Neuronal stem cell (in vitro differentiated cells): Measurements from ENCODE around the gene CNTD1. TPM values are rescaled to one million over a fixed set of nuclear protein-coding genes. Genes with fewer than 3 reads are reported as not detected.

Experiments
- DNase-seq: peaks from one replicate; pipeline ENCODE4 v3.0.0-alpha.2; 2013; ENCODE audit warnings: low spot score
- H2AFZ ChIP-seq: one replicate; pipeline ENCODE4 v1.6.1; 2013; ENCODE audit warnings: mild to moderate bottlenecking, low read length, inconsistent platforms
- H2AK5ac ChIP-seq: 2 replicates; pipeline ENCODE4 v1.6.1; 2013; ENCODE audit warnings: low read depth, mild to moderate bottlenecking, inconsistent platforms, low read length, moderate library complexity, mixed read lengths
- H2BK120ac ChIP-seq: 2 replicates; pipeline ENCODE4 v1.6.1; 2013; ENCODE audit warnings: low read depth, mild to moderate bottlenecking, inconsistent platforms, low read length, moderate library complexity, mixed read lengths
- H2BK12ac ChIP-seq: one replicate; pipeline ENCODE4 v1.6.1; 2013; ENCODE audit warnings: low read length, inconsistent platforms
- H2BK15ac ChIP-seq: 2 replicates; pipeline ENCODE4 v1.6.1; 2013; ENCODE audit warnings: mild to moderate bottlenecking, low read length, inconsistent platforms, mixed read lengths
- H2BK5ac ChIP-seq: one replicate; pipeline ENCODE4 v1.6.1; 2013; ENCODE audit warnings: inconsistent platforms, mild to moderate bottlenecking, low read length, moderate library complexity
- H3K14ac ChIP-seq: one replicate; pipeline ENCODE4 v1.6.1; 2013; ENCODE audit warnings: low read length, inconsistent platforms
- H3K18ac ChIP-seq: 2 replicates; pipeline ENCODE4 v1.6.1; 2013; ENCODE audit warnings: low read length, inconsistent platforms
- H3K23ac ChIP-seq: 2 replicates; pipeline ENCODE4 v1.6.1; 2013; ENCODE audit warnings: low read depth, mild to moderate bottlenecking, mixed read lengths, low read length, inconsistent platforms; ENCODE audit not compliant: poor library complexity
- H3K27ac ChIP-seq: replicated peaks from 3 replicates; pipeline ENCODE4 v1.5.1; 2013; ENCODE audit warnings: low read length, inconsistent platforms
- H3K27me3 ChIP-seq, 3 experiments: 2 replicates each; pipeline ENCODE4 v1.6.1; 2013; ENCODE audit warnings: low read length in 3 of 3, mild to moderate bottlenecking in 2 of 3, inconsistent platforms in 1 of 3, low read depth in 1 of 3, mixed read lengths in 1 of 3, moderate library complexity in 1 of 3; ENCODE audit not compliant: control insufficient read depth in 3 of 3, insufficient read depth in 3 of 3
- H3K36me3 ChIP-seq, 2 donors: replicated peaks in 1 of 2; 2 replicates each; pipeline ENCODE4 v1.6.1; 2013; ENCODE audit warnings: low read length in 2 of 2; ENCODE audit not compliant: control insufficient read depth in 2 of 2, insufficient read depth in 2 of 2
- H3K4ac ChIP-seq: 2 replicates; pipeline ENCODE4 v1.6.1; 2013; ENCODE audit warnings: inconsistent platforms, mild to moderate bottlenecking, low read length, moderate library complexity
- H3K4me1 ChIP-seq, 2 donors: 1 replicate in 1 of 2; 2 replicates in 1 of 2; pipeline ENCODE4 v1.6.1; 2013; ENCODE audit warnings: low read length in 2 of 2, low read depth in 1 of 2; ENCODE audit not compliant: control insufficient read depth in 2 of 2, insufficient read depth in 1 of 2
- H3K4me2 ChIP-seq: one replicate; pipeline ENCODE4 v1.6.1; 2013; ENCODE audit warnings: mild to moderate bottlenecking, low read length, inconsistent platforms; ENCODE audit not compliant: insufficient read depth, poor library complexity, severe bottlenecking
- H3K4me3 ChIP-seq, 2 donors: 2 replicates each; pipeline ENCODE4 v1.5.1; 2013; ENCODE audit warnings: low read length in 2 of 2, mild to moderate bottlenecking in 2 of 2, inconsistent platforms in 1 of 2, moderate library complexity in 1 of 2
- H3K79me1 ChIP-seq: one replicate; pipeline ENCODE4 v1.6.1; 2013; ENCODE audit warnings: low read depth, mild to moderate bottlenecking, inconsistent platforms, low read length, moderate library complexity
- H3K9ac ChIP-seq: one replicate; pipeline ENCODE4 v1.6.1; 2013; ENCODE audit warnings: mild to moderate bottlenecking, low read depth, low read length, inconsistent platforms; ENCODE audit not compliant: poor library complexity
- H3K9me3 ChIP-seq, 2 donors: replicated peaks in 1 of 2; 2 replicates each; pipeline versions ENCODE3 to v1.6.1; 2013; ENCODE audit warnings: low read length in 2 of 2, mild to moderate bottlenecking in 2 of 2, inconsistent platforms in 1 of 2, low read depth in 1 of 2, mixed read lengths in 1 of 2, moderate library complexity in 1 of 2; ENCODE audit not compliant: control insufficient read depth in 2 of 2, insufficient read depth in 1 of 2
- H4K8ac ChIP-seq: one replicate; pipeline ENCODE4 v1.6.1; 2013; ENCODE audit warnings: low read depth, mild to moderate bottlenecking, inconsistent platforms, low read length, moderate library complexity
- H4K91ac ChIP-seq: one replicate; pipeline ENCODE4 v1.6.1; 2013; ENCODE audit warnings: low read length, low read depth, mild to moderate bottlenecking, inconsistent platforms; ENCODE audit not compliant: poor library complexity
- WGBS, 2 donors: extraction: QIAGEN DNeasy Blood & Tissue Kit; methylation state at CpG; one replicate each; pipeline ENCODE4 v1.1.7; 2013; ENCODE audit warnings: missing lambda C conversion rate in 2 of 2, mixed read lengths in 1 of 2; ENCODE audit not compliant: insufficient read length in 2 of 2, insufficient replicate concordance in 1 of 2; ENCODE audit errors: extremely low coverage in 2 of 2; 5-methylcytosine and 5-hydroxymethylcytosine counted together
- polyA plus RNA-seq, 2 experiments: library from polyadenylated mRNA; stranded (reverse); fragments of 200-250 nt; gene quantifications; one replicate each; pipeline ENCODE4 v1.2.3, GENCODE V29; 2013

CNTD1 gene, protein sequence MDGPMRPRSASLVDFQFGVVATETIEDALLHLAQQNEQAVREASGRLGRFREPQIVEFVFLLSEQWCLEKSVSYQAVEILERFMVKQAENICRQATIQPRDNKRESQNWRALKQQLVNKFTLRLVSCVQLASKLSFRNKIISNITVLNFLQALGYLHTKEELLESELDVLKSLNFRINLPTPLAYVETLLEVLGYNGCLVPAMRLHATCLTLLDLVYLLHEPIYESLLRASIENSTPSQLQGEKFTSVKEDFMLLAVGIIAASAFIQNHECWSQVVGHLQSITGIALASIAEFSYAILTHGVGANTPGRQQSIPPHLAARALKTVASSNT
- polyA plus RNA-seq (2013, experiment 1 of 2): 0.08 TPM
- polyA plus RNA-seq (2013, experiment 2 of 2): 0.32 TPM

- Histone ChIP-seq H4K91ac (no peak within 1 kb of the TSS), H2AK5ac (no peak within 1 kb of the TSS), H3K27me3 (peaks cover 0 to 2% (median 0%) of the 10 kb centered on the region in 3 experiments), H2BK120ac (no peak within 1 kb of the TSS), H3K4me2 (peak within 1 kb of the TSS; percentile 58), H3K23ac (no peak within 1 kb of the TSS), H3K79me1 (no peaks in the 10 kb centered on the region), H3K4me3 (peak within 1 kb of the TSS; percentile 66 to 97), H3K36me3 (peaks cover 4 to 25% of the 10 kb centered on the region in 2 donors), H2BK5ac (no peak within 1 kb of the TSS), H3K4me1 (peaks cover 10 to 16% of the 10 kb centered on the region in 2 donors), H3K4ac (no peak within 1 kb of the TSS), H3K18ac (peak within 1 kb of the TSS; percentile 94), H3K14ac (peak within 1 kb of the TSS; percentile 85), H2AFZ (peak within 1 kb of the TSS; percentile 80), H3K27ac (no peak within 1 kb of the TSS), H3K9ac (peak within 1 kb of the TSS; percentile 87), H2BK15ac (peak within 1 kb of the TSS; percentile 19), H2BK12ac (no peak within 1 kb of the TSS), H4K8ac (no peak within 1 kb of the TSS), H3K9me3 (peaks cover 0 to 4% of the 10 kb centered on the region in 2 donors)
- peak; percentile 77 for DNase-seq
- WGBS, 2 donors: no CpG with 5 or more reads among the region's 66 CpGs
These were observed at the start of gene CNTD1, which contains the start of gene COA3 for GRCh38 chr17:42798383-42799380. Gene CNTD1, plus strand, starts transcription at chr17:42798861. Its CDS starts 207 bp downstream, at chr17:42799068. Gene COA3, minus strand, starts transcription at chr17:42798704. Its CDS starts 23 bp downstream, at chr17:42798681.

DNA sequence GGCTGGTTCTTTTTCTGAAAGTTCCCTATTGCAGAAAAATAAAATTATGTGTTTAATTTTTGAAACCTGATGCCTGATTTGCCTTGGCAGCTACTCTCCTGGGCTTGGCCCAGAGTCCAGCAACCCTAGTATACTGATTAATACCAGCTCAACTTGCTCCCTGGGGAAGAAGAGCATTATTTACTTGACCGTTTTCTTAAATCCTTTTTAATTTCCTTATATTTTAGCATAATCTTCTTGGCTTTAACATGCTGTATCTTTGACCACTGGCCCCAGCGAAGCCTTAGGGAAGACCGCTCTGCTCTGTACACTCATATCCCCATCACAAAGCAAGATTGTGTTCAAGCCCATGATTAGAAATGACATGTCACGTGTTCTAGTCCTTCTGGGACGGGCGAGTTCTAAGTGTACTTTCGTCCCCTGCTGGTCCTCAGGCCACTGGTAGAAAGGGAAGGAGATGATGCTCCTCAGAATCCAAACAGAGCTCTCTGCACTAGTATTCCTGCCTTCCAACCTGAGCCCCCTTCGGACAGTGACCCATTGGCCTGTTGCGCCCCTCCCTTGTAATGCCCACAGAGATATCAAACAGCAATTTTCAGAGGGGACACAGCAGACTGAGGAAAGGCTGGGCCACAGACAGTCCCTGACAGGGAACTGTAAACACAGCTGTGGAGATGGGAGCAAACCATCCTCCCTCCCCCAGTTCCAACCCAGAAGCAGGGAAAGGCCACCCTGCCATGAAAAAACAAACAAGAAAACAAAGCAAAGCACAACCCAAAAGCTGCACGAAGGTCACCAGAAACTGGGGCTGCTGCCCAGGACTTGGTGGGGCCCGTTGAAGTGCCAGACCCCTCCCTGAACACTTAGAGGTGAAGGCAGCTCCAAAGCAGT is 49.5 kb upstream of the CNTD1 start:
- Histone ChIP-seq H2BK12ac (peak overlapping the region; percentile 76), H3K9ac (no peak overlapping the region), H3K27me3 (peaks cover 0 to 3% (median 0%) of the 10 kb centered on the region in 3 experiments), H2AK5ac (no peak overlapping the region), H3K18ac (no peak overlapping the region), H2AFZ (peak overlapping the region; percentile 83), H3K23ac (no peak overlapping the region), H4K8ac (no peak overlapping the region), H2BK120ac (no peak overlapping the region), H2BK15ac (no peak overlapping the region), H3K4ac (no peak overlapping the region), H3K4me3 (no peak overlapping the region), H3K4me1 (peaks cover 3 to 12% of the 10 kb centered on the region in 2 donors), H3K14ac (peak overlapping the region; percentile 1), H3K4me2 (no peak overlapping the region), H3K27ac (no peak overlapping the region), H2BK5ac (no peak overlapping the region), H3K36me3 (no peaks in the 10 kb centered on the region), H3K9me3 (peaks cover 2 to 3% of the 10 kb centered on the region in 2 donors), H4K91ac (no peak overlapping the region), H3K79me1 (no peaks in the 10 kb centered on the region)
- DNase-seq: no peak
- no CpG with 5 or more reads among the region's 11 CpGs for WGBS, 2 donors

- Histone ChIP-seq H2AK5ac (no peak overlapping the region), H3K9me3 (no peaks in the 10 kb centered on the region), H3K18ac (no peak overlapping the region), H3K14ac (no peak overlapping the region), H4K91ac (no peak overlapping the region), H2BK120ac (no peak overlapping the region), H2AFZ (peak overlapping the region; percentile 63), H2BK15ac (no peak overlapping the region), H3K27ac (no peak overlapping the region), H2BK5ac (no peak overlapping the region), H3K79me1 (no peaks in the 10 kb centered on the region), H3K4me2 (no peak overlapping the region), H3K4me1 (peaks cover 3 to 12% of the 10 kb centered on the region in 2 donors), H3K23ac (no peak overlapping the region), H3K4me3 (no peak overlapping the region), H3K9ac (no peak overlapping the region), H3K27me3 (peaks cover 0 to 5% (median 1%) of the 10 kb centered on the region in 3 experiments), H2BK12ac (no peak overlapping the region), H3K36me3 (no peaks in the 10 kb centered on the region), H3K4ac (no peak overlapping the region), H4K8ac (no peak overlapping the region)
- no CpG with 5 or more reads among the region's 3 CpGs for WGBS, 2 donors
- DNase-seq: no peak
These were observed 47.8 kb upstream of the CNTD1 start for GRCh38 chr17:42750739-42751344.
